Mucosa of descending colon (tissue), 3 donors: ENCODE data around the gene MEI1. TPM values are rescaled to one million over a fixed set of nuclear protein-coding genes. Genes with fewer than 3 reads are reported as not detected.

ENCODE experiments used
- ATAC-seq: fragments of 200-7000 bp; cut with Tn5 transposase; one replicate; pipeline ENCODE4 v1.9.1; 2020; ENCODE audit warnings: mild to moderate bottlenecking, moderate library complexity
- DNase-seq, 3 donors: peaks; one replicate each; pipeline ENCODE4 v3.0.0-alpha.2; 2020
- H3K36me3 ChIP-seq: fragments of 200-600 bp; one replicate; pipeline ENCODE4 v1.8.0; 2021; ENCODE audit warnings: low read depth, mild to moderate bottlenecking
- H3K4me1 ChIP-seq: fragments of 200-600 bp; one replicate; pipeline ENCODE4 v1.8.0; 2021; ENCODE audit warnings: low read depth, mild to moderate bottlenecking
- H3K4me3 ChIP-seq: fragments of 200-600 bp; one replicate; pipeline ENCODE4 v1.8.0; 2021; ENCODE audit warnings: mild to moderate bottlenecking
- H3K9me3 ChIP-seq: fragments of 200-600 bp; one replicate; pipeline ENCODE4 v1.8.0; 2021; ENCODE audit warnings: mild to moderate bottlenecking
- intact Hi-C, 2 donors: fragments of 100-400 bp; cut with DNase I in 1 of 2; cut with micrococcal nuclease in 1 of 2; formaldehyde crosslinking; loops; one replicate each; pipeline versions ENCODE4 v1.11.0 to v1.11.1; 2022; cut with DNase I, micrococcal nuclease
- total RNA-seq, 3 donors: library from RNA; stranded (reverse); fragmentation: NEBNext Ultra II Directional in 2 of 3; extraction: Animal tissue kit (Norgen Biotek cat#: 25700) in 2 of 3; gene quantifications; one replicate each; pipeline versions ENCODE4 v1.2.1 to v1.2.4, GENCODE V29; 2021 to 2023
- TF ChIP-seq, protein P1 (sequence below): fragments of 200-600 bp; IDR thresholded peaks from one replicate; pipeline ENCODE4 v1.8.0; 2022; ENCODE audit warnings: antibody characterized with exemption, mild to moderate bottlenecking
- donor health status: DM: no; HTN: no; CAD: no; lungs with moderate emphysema.
- donor health status: DM: no; HTN: no; CAD: no.
- donor health status: DM: no; HTN: yes; CAD: no.

MEI1 gene
- total RNA-seq, 3 donors from 2014 or later: 1.4 to 6.4 (median 1.8) TPM

DNA sequence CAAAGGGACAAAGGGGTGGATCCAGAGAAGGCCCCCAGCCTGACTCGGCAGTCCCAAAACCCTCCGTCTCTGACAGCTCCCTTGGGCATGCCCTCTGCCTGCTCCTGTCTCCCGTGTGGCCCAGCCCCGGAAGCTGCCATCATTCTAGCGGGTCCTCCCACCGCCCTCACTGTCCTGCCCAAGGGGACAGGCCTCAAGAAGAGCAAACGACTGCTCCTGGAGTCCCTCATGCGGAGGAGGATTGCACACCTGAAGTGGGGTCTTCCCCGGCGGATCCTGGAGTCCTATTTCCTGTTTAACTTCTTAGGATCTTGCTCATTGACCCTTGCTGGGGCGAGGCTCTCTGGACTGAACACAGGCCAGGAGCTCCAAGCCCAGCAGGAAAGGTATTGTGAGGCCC, 2.6 kb upstream of the MEI1 start:
- DNase-seq (no peak), ATAC-seq (peak; percentile 50)
- Histone ChIP-seq H3K4me1 (peaks cover 15% of the 10 kb centered on the region), H3K4me3 (no peak overlapping the region), H3K9me3 (no peaks in the 10 kb centered on the region), H3K36me3 (no peaks in the 10 kb centered on the region)
- intact Hi-C loops: loop anchor here (10.0 kb wide), 2 partner anchors 108 to 248 kb away; partner anchors contain the start of genes CCDC134 (in 1 of the 2) and CENPM (in 1 of the 2)
- TF ChIP-seq, protein P1, sequence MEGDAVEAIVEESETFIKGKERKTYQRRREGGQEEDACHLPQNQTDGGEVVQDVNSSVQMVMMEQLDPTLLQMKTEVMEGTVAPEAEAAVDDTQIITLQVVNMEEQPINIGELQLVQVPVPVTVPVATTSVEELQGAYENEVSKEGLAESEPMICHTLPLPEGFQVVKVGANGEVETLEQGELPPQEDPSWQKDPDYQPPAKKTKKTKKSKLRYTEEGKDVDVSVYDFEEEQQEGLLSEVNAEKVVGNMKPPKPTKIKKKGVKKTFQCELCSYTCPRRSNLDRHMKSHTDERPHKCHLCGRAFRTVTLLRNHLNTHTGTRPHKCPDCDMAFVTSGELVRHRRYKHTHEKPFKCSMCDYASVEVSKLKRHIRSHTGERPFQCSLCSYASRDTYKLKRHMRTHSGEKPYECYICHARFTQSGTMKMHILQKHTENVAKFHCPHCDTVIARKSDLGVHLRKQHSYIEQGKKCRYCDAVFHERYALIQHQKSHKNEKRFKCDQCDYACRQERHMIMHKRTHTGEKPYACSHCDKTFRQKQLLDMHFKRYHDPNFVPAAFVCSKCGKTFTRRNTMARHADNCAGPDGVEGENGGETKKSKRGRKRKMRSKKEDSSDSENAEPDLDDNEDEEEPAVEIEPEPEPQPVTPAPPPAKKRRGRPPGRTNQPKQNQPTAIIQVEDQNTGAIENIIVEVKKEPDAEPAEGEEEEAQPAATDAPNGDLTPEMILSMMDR: no peak

GRCh38 chr22:41697126-41697775, 2.1 kb upstream of the MEI1 start:
- peak; percentile 91 to 100 (median 96) for DNase-seq
- Histone ChIP-seq H3K9me3 (no peaks in the 10 kb centered on the region), H3K36me3 (no peaks in the 10 kb centered on the region), H3K4me1 (peaks cover 15% of the 10 kb centered on the region), H3K4me3 (no peak overlapping the region)
- intact Hi-C loops: loop anchor here (10.0 kb wide), 2 partner anchors 108 to 248 kb away; partner anchors contain the start of genes CCDC134 (in 1 of the 2) and CENPM (in 1 of the 2)
- TF ChIP-seq, protein P1: peak; percentile 99
- ATAC-seq: peak; percentile 96

GRCh38 chr22:41700108-41700364, 733 bp downstream of the MEI1 start:
- ATAC-seq (no peak), DNase-seq (no peak)
- Histone ChIP-seq H3K4me1 (peaks cover 15% of the 10 kb centered on the region), H3K4me3 (no peak overlapping the region), H3K9me3 (no peaks in the 10 kb centered on the region), H3K36me3 (no peaks in the 10 kb centered on the region)
- intact Hi-C loops: no loop called here
- TF ChIP-seq, protein P1: no peak

GRCh38 chr22:41702763-41703162, 3.5 kb downstream of the MEI1 start:
- Histone ChIP-seq H3K4me3 (no peak overlapping the region), H3K36me3 (no peaks in the 10 kb centered on the region), H3K9me3 (no peaks in the 10 kb centered on the region), H3K4me1 (peaks cover 4% of the 10 kb centered on the region)
- TF ChIP-seq, protein P1: no peak
- intact Hi-C loops: no loop called here
- no peak for ATAC-seq
- no peak for DNase-seq

DNA sequence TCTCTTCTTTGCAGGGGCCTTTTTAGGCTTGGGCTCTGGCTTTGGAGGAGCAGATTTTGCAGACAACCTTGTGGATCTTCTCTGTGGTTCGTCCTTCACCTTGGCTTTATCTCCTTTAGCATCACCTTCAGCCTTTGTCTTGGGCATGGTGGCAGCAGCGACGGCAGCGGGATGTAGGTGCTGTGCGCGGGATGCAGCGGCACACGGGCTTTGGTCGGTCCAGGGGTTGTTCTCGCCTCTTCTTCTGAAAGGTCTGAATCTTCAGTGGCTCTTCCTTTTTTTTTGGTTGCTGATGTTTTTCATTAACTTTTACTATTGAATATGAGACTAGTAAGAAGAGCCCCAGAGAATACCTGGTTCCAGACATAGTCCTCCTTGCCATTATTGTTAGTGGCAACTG, 10.0 kb downstream of the MEI1 start:
- Histone ChIP-seq H3K36me3 (no peaks in the 10 kb centered on the region), H3K9me3 (no peaks in the 10 kb centered on the region), H3K4me1 (no peaks in the 10 kb centered on the region), H3K4me3 (no peak overlapping the region)
- intact Hi-C loops: no loop called here
- ATAC-seq: no peak
- no peak for DNase-seq
- TF ChIP-seq, protein P1: no peak

- Histone ChIP-seq H3K4me1 (no peaks in the 10 kb centered on the region), H3K4me3 (no peak overlapping the region), H3K9me3 (no peaks in the 10 kb centered on the region), H3K36me3 (no peaks in the 10 kb centered on the region)
- ATAC-seq: no peak
- TF ChIP-seq, protein P1: no peak
- no peak for DNase-seq
- intact Hi-C loops: no loop called here
Measured at GRCh38 chr22:41713004-41713403, 13.7 kb downstream of the MEI1 start.
